HG03039 (cell line): ENCODE measurements around the gene S100A7A.

Source experiments
- ATAC-seq: cut with Tn5 transposase; IDR thresholded peaks from one replicate; pipeline ENCODE4 v1.9.1; 2021; ENCODE audit warnings: mild to moderate bottlenecking, moderate library complexity; ENCODE audit not compliant: unreplicated experiment

Gene S100A7A

DNA sequence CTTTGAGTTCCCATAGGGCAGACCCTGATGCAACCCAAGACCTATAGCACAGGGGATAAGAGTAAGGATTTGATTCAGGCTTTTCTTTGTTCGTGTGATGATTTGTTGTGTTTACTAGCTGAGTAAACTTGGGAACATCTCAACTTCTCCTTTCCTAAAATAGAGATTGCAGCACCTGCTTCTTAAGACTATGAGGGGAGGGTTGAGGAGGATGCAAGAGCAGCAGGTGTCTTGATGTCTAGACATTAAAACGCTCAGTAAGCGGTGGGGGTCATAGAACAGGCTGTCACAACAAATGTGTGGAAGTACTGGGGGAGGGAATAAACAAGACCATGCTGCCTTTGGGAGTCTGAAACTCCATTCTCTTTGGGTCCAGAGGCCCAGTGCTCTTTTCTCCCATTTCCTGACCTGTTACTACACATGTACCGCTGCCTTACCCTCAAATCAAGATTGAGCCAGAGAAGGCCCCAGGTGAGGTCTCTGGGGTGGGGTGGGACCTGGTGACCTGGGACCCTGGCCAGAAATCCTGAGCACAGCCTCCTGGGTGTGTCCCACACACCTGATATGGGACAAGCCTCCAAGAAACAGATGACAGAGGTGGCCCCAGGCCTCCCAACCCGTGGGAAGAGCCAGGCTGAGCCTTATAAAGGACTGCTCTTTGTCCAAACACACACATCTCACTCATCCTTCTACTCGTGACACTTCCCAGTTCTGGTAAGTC is at the start of gene S100A7A:
Gene S100A7A (plus strand): TSS at position 671 of the 721 bp plus-strand sequence. CDS start 1,563 bp downstream, outside the sequence.
- no peak for ATAC-seq

DNA sequence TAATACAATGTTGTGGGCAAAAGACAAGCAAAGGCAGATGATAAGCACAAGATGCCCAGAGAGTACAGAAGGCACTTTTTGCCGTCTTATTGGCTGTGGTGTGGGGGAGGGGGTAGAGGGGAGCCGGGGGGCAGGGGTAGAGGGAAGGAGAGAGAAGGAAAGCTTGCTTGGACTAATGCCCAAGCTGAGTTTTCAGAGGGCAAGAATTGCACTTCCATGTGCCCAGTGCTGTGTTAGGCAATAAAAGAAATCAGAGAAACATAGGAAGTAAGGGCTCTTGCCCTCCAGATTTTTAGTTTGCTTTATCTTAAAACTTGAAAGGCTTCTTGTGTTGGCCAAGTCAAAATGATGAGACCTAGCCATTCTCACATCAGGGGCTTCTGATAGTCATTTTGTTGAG is 49.2 kb upstream of the S100A7A start:
- ATAC-seq: no peak

DNA sequence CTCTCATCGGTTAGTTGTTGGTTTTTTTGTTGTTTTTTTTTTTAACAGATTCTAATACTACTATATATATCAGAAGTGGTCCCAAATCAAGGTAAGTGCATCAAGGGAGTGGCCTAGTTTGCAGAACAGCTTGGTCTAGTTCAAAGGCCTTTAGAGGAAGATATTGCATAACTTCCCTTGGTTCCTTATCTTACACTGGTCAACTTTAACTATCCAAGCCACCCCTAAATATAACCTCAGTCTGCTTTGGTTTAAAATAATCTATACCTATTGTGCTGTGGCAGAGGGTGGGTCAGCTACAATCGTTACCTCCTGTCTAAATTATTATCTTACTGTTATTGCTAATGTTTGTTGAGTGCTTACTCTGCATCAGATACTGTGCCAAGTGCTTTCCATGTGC is 47.8 kb upstream of the S100A7A start:
- no peak for ATAC-seq

DNA sequence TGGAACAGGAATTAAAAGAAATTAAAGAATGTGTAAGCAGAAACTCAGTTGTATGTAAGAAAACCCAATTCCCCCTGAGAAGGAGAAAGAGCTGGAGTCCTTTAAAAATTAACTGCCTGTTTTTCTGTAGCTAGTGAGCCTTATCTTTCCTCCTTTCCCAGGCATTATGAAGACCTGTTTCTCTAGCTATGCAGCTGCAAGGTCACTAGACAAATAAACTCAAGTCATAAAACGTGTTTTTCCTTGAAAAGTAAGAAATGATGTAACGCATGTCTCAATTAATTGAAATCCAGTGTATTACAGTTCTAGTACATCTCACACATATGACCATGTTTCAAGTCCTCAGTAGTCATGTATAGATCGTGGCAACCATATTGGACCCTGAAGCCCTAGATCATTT is 46.2 kb upstream of the S100A7A start:
- no peak for ATAC-seq

DNA sequence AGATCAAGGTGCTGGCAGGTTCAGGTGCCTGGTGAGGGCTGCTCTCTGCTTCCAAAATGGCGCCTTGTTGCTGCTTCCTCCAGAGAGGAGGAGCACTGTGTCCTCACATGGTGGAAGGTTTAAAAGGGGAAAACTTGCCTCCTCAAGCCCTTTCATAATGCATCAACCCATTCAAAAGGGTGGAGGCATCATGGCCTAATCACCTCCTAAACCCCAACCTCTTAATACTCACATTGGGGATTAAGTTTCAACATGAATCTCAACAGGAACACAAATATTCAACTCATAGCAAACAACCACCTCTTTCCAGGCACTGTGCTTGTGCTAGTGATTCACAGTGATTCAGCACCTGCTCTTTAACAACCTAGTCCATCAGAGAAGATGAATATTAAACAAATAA is 45.1 kb upstream of the S100A7A start:
- ATAC-seq: no peak

DNA sequence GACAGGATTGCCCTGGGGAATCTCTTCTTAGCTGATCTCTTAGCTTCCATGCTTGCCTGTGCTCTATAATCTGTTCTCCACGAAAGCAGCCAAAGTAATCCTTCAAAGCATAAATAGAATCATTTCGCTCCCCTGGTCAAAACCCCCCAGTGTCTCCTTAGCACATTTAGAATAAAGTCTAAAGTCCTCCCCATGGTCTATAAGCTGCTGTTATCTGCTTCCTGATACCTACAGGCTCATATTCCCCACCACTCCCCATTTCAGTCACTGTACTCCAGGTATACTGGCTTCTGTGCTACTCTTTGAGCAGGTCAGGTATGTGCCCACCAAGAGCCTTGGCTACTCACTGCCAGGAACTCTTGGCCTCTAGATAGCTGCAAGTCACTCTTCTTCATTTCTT is 43.7 kb upstream of the S100A7A start:
- no peak for ATAC-seq

DNA sequence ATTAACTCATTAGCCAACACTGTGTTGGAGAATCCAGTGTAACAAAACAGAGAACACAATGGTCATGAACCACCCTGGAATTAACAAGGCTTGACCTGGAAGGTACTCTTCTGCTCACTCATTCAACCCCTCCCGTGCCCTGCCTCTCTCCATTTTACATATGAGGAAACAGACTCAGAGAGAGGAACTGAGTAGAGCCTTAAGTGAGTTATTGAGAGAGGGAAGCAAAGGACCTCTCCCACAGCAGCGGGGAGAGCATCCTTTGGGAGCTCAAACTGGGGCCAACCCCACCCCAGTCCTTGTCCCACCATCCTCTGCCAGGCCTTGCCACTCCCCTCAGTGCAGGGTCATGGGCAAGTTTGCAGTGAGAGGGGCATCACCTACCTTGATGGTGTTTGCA is 42.2 kb upstream of the S100A7A start:
- no peak for ATAC-seq

DNA sequence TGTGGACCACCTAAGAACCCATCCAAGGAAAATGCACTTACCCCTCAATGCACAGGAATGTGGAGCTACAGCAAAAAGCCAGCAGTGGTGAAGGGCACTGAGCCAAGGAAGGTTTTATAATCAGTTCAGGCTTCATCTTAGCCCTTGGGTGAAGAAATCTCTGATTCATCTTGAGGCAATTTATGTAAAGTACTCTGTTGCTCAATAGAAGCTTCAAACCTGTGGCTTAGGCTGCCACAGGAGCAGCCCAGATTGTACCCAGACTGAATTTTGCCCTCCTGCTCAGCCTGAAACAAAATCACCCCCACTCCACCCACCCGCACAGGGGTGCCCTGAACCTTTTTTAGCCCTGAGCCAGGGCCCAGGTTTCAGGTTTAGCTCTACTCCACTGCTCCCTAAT is 40.8 kb upstream of the S100A7A start, which contains the start of gene S100A12:
Gene S100A12 (minus strand): TSS at position 111 of the 400 bp plus-strand sequence. CDS start 1,029 bp downstream, outside the sequence.
- no peak for ATAC-seq

DNA sequence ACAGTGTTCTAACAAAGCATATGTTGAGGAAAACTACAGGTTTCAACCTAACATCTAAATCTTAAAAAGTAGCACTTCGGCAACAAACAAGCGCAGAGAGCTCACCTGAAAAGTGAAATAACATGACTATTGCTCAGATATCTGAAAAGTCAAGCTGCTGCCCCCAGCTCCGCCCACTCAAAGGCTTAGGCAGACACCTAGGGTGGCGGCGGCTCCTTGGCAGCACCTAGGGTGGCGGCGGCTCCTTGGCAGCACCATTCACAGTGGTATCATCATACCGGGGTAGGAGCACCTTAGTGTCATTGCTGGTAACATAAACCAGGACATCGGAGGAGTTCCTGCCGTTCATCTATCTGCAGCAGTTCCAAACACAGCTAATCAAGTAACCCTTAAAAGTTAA is 36.7 kb upstream of the S100A7A start:
- ATAC-seq: no peak

DNA sequence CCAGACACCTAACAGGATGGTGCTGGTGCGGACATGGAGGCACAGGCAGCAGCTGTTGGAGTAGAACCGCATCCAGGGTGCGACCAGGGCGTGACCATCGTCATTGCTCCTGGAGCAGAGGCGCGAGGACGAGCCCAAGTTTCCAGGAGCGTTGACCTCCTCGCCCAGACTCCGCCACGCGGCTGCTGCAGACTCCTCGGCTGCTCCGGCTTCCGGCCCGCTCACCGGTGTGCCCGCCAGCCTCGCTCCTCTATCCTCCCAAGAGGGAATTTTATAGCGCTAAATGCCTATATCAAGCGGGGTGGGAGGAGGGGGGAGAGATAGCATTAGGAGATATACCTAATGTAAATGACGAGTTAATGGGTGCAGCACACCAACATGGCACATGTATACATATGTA is 35.6 kb upstream of the S100A7A start:
- ATAC-seq: no peak

DNA sequence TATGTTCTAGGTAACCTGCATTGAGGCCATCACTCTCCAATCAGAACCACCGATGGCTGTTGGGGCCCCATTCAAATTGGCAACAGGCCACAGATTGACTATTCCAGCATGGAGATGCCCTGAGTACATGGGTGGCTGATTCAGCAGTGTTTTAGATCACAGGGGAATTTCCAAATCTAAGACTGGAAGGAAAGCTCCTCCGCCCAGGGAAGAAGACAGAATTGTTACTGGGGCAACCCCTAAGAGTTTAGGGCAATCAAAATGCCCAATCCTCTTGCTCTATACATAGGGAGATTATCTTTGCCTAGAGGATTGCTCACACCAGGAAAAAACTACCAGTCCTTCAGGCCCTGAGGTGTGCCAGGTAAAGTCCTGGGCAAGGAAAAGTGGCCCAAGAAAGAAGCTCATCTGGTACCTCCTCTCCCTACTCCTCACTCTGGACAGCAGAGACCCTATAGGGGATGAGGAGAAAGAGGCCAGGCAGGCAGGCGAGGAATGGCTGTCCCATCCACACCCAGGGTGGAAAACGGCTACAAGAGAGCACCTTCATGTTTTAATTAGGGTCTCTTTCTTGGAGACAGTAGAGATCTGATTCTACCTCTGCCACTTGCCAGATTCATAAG is 31.3 kb upstream of the S100A7A start:
- no peak for ATAC-seq

DNA sequence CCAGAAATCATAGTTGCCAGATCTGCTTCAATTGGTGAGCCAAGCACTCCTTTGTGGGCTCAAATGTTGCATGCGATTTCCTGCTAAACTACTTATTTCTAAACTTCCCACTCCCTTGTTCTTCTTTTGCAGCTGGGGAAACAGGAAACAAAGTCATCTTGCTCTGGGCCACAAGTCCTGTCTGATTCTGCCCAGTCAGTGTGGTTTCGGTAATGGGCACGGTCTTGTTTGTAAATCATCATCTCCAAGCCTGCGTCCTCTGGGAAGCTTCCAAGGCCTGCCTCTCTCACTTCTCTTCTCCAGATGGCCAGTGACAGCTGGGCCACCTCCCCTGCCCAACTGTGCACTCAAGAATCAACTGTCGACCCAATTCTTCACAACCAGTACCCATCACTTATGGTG is 29.8 kb upstream of the S100A7A start:
- ATAC-seq: no peak

DNA sequence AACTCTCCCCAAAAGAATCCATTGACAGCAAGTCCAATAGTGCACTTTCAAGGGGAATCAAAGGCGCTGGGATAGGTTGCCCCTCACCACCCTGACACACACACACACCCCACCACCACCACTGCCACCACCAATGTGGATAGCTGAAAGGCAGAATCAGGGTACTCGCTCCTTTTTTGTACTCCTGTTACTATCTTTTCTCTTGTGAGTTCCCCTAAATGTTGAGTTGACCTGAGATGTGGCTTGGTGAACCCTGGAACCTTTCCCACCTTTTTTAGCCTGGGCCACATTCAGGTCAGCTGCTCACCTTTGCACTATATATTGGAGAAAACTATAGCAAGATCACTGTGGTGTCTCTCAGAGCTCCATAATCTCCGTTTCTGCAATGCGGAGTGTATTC is 29.3 kb upstream of the S100A7A start:
- ATAC-seq: no peak

DNA sequence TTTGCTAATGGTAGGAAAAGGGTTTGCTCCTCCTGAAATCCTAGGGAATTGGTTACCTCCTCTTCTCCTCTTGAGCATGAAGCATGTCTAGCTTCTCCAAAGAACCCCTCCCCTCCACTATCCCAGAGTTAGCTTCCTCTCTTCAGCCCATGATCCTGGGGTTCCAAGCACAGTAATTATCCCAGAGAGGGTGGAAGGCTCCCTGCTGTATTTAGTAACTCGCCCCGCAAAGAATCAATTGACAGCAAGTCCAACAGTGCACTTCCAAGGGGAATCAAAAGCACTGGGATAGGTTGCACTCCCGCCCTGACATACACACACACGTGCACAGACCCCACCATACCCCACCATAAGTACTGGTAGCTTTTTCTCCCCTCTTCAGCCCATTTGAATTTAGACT is 28.5 kb upstream of the S100A7A start:
- no peak for ATAC-seq

DNA sequence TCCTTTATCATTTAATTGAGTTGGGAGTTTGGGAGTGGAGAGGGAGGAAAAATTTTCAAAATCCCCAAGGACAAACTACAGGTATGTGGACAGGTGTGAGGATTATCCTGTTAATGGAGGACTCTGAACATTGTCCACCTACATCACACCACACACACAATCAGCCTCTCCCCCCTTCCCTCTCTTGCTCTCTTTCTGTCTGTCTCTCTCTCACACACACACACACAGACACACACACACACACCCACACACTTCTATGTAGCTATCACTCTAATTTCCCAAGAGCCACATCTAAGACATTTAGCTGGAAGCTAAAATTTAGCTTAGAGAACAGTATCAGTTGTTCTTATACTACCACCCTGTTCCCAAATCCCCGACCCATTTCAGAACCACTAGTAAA is 26.9 kb upstream of the S100A7A start:
- ATAC-seq: no peak

DNA sequence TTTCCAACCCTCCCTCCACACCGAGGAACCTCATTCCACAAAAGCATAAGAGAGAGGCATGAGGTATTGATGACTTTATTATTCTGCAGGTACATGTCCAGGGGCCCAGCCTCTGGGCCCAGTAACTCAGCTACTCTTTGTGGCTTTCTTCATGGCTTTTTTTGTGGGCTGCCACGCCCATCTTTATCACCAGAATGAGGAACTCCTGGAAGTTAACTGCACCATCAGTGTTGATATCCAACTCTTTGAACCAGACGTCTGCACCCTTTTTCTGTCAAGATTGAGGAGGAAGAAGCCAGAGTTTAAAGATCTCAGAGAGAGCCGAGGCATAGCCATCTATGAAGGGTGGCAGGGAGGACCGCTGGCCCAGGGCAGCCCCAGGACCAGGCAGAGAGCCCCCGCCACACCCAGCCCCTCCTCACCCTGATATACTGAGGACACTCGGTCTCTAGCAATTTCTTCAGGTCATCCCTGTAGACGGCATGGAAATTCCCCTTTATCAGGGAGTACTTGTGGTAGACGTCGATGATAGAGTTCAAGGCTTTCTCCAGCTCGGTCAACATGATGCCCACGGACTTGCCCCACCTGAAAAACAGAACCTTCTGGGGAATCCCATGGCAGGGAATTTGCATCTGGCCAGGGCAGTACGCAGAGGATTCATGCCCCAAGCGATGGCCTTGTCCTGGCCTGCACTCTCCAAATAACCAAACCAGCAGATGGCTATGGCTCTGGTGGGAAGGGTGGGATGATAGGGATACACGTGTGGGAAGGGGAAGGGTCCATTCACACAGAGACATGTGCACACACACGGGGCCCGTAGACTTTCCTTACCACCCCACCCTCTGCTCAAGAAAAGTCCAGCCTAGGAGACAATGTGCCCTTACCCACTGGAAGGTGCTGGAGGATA is 26.1 kb upstream of the S100A7A start:
- no peak for ATAC-seq

DNA sequence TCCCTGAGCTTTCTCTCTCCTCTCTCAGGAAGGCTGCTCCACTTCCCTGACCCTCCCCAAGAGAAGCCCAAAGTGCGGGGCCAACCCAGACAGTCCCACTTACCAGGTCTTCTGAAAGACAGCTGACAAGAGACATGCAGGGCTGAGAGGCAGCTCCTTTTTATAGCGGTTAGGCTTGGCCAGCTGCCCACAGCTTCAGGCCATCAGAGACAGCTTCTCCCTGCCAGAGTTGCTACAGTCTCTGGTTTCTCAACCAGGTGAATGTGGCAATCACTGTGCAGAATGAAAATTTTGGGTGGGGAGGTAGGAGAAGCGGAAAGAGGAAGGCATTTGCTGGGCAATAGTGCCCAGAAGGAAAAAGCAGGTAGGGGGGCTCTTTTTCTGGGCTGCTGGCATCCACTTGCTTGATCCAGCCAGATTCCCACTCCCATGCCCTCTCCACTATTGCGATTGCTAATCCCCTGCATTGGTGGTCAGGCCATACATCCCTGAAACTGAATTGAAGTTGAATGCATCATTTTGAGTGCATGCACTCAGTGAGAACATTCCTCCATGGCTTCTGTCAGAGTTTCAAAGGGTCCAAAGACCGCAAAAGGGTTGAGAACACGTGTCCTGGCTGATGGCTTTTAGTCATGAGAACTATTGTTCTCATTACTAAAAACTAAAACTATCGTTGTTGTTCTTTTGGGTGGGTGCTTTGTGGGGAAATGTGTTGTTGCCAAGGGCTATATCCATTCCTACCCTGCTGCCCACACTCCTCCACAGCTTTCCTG is 25.2 kb upstream of the S100A7A start, which contains the start of gene S100A8:
Gene S100A8 (minus strand): TSS at position 136 of the 773 bp plus-strand sequence. CDS start 538 bp downstream, outside the sequence.
- ATAC-seq: no peak

DNA sequence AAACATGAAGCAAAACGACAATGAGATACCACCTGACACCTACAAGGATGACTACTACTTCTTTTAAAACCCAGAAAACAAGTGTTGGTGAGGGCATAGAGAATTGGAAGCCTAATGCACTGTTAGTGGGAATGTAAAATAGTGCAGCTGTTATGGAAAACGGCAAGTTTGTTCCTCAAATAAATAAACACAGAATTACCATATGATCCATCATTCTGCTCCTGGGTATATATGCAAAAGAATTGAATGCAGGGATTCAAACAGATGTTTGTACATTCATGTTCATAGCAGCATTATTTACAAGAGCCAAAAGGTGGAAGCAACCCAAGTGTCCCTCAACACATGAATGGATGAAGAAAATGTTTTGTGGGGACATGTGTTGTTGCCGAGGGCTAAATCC is 24.1 kb upstream of the S100A7A start:
- no peak for ATAC-seq

DNA sequence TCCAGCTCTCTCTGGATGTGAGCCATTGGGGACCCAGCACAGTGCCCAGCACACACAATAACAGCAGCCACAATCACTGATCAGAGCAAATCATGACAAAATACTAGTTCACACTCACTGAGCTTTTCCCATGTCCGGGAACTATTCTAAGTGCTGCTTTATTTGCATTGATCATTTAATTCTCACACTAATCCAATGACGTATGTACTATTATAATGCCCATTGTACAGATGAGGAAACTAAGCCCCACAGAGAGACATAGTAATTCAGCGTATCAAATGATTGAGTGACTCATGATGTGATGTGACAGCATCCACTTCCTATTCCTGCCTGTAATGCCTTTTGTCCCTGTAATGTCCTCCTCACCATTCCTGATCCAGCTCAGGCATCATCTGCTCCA is 23.5 kb upstream of the S100A7A start:
- no peak for ATAC-seq

DNA sequence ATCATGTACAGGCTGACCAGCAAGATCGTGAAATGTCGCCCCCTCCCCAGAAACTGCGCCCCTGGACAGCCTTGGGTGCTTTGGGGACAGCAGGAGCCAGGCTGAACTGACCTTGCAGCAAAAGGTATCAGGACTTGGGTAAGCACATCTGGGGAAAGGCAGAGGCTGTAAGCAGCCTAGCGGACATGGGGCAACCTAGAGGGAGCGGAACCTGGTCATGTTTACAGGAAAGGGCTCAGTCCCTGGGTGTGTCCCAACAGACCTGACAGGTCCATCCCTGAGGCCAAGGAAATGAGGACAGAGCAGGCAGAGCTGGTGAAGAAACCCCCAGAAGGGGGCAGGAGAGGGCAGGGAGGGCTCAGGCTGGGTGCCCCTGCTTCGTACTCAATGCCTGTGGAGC is 22.4 kb upstream of the S100A7A start:
- ATAC-seq: no peak

DNA sequence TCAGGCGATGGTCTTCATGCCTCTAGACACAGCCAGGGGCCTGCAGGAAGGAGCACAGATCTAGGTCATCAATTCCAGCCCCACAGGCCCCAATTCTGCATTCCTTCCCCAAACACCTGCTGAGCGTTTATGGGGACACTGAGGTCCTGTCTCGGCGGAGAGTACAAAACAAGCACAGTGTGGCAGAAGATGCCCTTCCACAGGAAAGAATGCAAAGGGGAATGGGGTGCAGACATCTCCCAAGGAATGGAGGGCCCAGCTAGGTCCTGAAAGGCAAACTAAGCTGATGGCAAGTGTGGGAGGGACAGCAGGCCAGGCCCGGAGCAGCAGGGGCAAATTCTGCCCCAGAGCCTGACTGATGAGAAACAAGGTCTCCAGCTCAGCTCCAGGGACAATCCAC is 21.9 kb upstream of the S100A7A start:
- ATAC-seq: no peak
